ENCODE data around the gene GRK3. TPM values are rescaled to one million over a fixed set of nuclear protein-coding genes. Genes with fewer than 3 reads are reported as not detected.

GRK3 gene
- total and polyA plus RNA-seq, 2 donors (not counting 3 experiments of a cell fraction or from before 2014, with no cell fraction given) = 0.68 to 4.4 TPM

GRCh38 chr22:25637672-25638071 lies 73.2 kb downstream of the GRK3 start:
- intact Hi-C loops (cut with micrococcal nuclease) = no loop called here
- dilution Hi-C loops (cut with MboI; ENCODE audit: extremely low pct_ligation_motif_present, low sequenced_read_pairs) = no loop called here
- TF ChIP-seq POLR2AphosphoS5 (IDR thresholded peaks at IDR 0.05; ENCODE audit: insufficient read depth, low read depth, low read length) (no peak), MAX (IDR thresholded peaks at IDR 0.05; ENCODE audit: insufficient read depth, insufficient read length) (no peak), MYC (IDR thresholded peaks at IDR 0.05; ENCODE audit: low read depth, low read length) (no peak), JUN (IDR thresholded peaks at IDR 0.05; ENCODE audit: borderline replicate concordance, insufficient read depth, insufficient read length, low read depth) (no peak), POLR2A (IDR thresholded peaks at IDR 0.05; ENCODE audit: low read depth, low read length) (no peak), EZH2 (IDR thresholded peaks at IDR 0.05; ENCODE audit: borderline replicate concordance, low read depth, low read length, severe bottlenecking) (no peak), CTCF (IDR thresholded peaks at IDR 0.05; ENCODE audit: extremely low read depth in 1 of 2, insufficient read depth in 1 of 2, low read depth in 1 of 2, low read length in 2 of 2) (no peak), GATA2 (IDR thresholded peaks at IDR 0.05; ENCODE audit: insufficient read depth, insufficient read length, low read depth, low read length) (no peak), FOS (IDR thresholded peaks at IDR 0.05; ENCODE audit: borderline replicate concordance, insufficient read depth, low read length) (no peak)
- POLR2A ChIA-PET = no interaction called here
- no peaks in the 10 kb centered on the region for H3K36me3 ChIP-seq (ENCODE audit: control insufficient read depth in 2 of 2, extremely low read depth in 1 of 2, insufficient read depth in 2 of 2, low read length in 2 of 2)
- BruUV-seq (replicated peaks) = no TSS peak
- H3K27me3 ChIP-seq (ENCODE audit: control insufficient read depth in 2 of 2, insufficient read depth in 2 of 2, low read length in 2 of 2) = no peaks in the 10 kb centered on the region
- no peak overlapping the region for H3K27ac ChIP-seq (ENCODE audit: insufficient read depth, low read depth, low read length)
- no peak overlapping the region for H3K4me2 ChIP-seq (ENCODE audit: insufficient read depth, low read length)
- H3K9me3 ChIP-seq (replicated peaks; ENCODE audit: control insufficient read depth, insufficient read depth, low read length) = no peaks in the 10 kb centered on the region
- H3K4me1 ChIP-seq (ENCODE audit: control insufficient read depth, extremely low read depth, insufficient read depth, low read length) = no peaks in the 10 kb centered on the region
- no peak overlapping the region for H2AFZ ChIP-seq (ENCODE audit: low read depth, low read length)
- no peaks in the 10 kb centered on the region for H4K20me1 ChIP-seq (replicated peaks; ENCODE audit: control insufficient read depth, extremely low read depth, insufficient read depth, low read length)
- H3K9me1 ChIP-seq (replicated peaks; ENCODE audit: control insufficient read depth, extremely low read depth, insufficient read depth, low read length) = no peaks in the 10 kb centered on the region
- CTCF ChIA-PET = no interaction called here
- no peak overlapping the region for H3K9ac ChIP-seq (replicated peaks; ENCODE audit: extremely low read depth, insufficient read depth, low read length)
- H3K79me2 ChIP-seq (ENCODE audit: control insufficient read depth, insufficient read depth, low read length) = no peaks in the 10 kb centered on the region
- DNase-seq (ENCODE audit: low read depth, low spot score) (no peak), FAIRE-seq (no peak)
- no peak overlapping the region for H3K4me3 ChIP-seq (replicated peaks in 1 of 3; ENCODE audit: insufficient read depth in 1 of 3, low read depth in 1 of 3, low read length in 3 of 3)
